ENCODE measurements around the gene WTAP.
"Not testable (repeated sequence)": the region's sequence is repeated elsewhere in the genome, so short reads cannot be mapped to it uniquely, and the experiment has no call there.

The WTAP gene

DNA sequence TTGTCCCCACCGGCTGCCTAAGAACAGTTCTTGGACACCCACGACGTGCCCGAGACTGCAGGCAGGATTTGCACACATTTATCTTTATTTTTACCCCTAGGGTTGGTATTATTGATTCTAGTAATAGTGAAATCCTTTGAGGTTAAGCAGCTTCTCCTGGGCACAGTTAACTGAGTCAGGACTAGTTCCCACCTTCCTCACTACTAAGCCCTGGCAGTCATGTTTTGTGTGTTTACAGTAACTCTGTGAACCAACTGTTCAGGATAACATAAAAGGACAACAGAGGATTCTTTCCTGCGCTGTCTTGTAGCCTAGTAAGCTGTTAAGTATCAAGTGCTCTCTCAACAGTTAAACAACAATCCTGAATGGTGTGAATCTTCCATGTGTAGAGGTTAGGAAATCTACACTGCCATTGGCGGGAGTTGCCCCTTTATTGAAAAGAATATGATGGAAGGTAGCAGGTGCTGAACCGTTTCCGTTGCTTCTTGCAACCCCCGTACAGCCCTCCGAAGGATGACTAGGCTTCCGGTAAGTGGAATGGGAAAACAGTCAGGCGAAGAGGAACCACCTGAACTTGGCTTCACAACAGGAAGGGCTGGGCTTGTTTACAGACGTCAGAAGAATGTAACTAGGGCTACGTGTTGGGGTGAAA, 33.3 kb upstream of the WTAP start:
- peak; percentile 4 for DNase-seq

DNA sequence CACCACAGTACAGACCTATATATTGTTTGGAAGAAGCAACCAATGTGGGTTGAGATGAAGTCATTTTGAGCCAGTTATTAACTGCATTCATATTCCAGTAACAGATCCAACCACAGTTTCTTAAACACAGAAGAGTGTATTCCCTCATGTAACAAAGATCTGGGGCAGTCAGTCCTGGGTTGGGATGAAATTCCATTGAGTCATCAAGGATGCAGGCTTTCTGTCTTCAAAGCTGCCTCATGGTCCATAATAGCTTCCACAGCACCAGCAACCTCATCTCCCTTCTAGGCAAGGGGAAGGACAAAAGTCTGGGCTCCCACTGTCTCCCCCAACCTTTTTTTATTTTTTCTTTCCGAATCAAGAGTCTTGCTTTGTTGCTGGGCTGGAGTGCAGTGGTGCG, 31.3 kb upstream of the WTAP start:
- no peak for DNase-seq

DNA sequence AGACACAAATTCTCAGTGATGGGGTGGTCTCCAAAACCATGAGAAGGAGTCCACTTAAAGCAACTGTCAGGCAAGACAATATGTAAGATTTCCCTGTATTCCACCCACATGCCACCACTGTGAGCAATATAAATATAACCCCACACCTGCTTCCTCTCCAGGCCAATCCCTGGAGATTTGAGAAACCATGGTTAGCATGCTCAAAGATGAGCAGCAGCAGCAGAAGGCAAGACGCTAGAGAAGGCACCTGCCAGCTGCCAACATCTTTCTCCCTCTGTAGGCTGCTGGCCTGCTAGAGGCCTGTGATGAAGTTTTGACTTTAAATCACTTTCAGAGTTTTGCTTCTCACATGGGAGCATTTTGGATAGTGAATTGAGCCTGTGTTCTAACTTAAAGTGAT, 26.3 kb upstream of the WTAP start:
- no peak for DNase-seq

DNA sequence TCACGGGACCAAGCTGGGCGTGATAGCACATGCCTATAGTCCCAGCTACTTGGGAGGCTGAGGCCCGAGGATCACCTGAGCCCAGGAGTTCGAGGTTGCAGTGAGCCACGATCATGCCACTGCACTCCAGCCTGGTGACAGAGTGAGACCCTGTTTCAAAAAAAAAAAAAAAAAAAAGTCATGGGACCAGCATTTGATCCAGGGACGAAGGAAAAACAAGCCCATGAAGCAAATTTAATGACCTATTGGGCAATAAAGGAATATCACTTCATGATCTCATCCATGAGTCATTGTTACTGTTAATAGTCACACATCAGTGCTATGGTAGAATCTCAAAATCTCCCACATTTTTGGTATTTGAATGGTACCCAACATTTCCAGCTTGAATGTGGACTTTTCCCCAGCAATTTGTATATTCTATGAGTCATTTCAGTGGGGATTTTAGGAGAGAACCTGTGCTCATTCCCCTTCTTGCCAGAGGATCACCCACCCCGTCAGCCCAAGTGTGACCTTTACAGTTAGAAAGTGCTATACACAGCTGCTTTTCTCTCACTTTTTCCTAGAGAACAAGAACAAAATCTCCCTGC, 25.8 kb upstream of the WTAP start:
- DNase-seq = no peak

DNA sequence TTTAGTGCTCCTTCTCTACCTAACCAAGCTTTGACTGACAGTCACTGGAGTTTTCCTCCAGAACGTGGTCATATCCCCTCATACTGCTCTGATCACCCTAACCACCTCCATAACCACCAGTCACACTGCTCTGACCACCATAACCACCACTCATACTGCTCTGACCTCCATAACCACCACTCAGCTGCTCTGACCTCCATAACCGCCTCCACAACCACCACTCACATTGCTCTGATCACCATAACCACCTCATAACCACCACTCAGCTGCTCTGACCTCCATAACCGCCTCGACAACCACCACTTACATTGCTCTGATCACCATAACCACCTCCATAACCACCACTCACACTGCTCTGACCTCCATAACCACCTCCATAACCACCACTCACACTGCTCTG, 16.7 kb upstream of the WTAP start:
- not testable (repeated sequence) for DNase-seq

DNA sequence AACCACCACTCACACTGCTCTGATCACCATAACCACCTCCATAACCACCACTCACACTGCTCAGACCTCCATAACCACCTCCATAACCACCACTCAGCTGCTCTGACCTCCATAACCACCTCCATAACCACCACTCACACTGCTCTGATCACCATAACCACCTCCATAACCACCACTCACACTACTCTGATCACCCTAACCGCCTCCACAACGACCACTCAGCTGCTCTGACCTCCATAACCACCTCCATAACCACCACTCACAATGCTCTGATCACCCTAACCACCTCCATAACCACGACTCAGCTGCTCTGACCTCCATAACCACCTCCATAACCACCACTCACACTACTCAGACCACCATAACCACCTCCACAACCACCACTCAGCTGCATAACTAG, 14.9 kb upstream of the WTAP start:
- not testable (repeated sequence) for DNase-seq

DNA sequence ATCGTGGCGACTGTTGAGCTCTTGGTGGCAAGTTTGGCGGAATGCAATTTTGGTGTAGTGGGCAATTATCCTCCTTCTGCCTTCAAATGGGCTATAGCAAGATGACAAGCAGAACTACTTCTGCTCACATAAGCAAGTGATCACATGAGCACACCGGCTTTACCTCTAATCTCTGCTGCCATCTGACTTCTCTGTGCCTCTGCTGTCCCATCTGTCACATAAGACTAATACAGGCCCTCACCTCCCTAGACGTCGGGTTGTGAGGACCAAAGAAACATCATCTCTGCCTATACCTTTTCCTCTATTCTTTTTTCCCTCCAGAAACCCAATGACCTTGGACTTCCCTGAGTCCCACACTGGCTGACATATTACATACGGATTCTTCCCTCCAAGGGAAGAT, 13.3 kb upstream of the WTAP start:
- DNase-seq = no peak

DNA sequence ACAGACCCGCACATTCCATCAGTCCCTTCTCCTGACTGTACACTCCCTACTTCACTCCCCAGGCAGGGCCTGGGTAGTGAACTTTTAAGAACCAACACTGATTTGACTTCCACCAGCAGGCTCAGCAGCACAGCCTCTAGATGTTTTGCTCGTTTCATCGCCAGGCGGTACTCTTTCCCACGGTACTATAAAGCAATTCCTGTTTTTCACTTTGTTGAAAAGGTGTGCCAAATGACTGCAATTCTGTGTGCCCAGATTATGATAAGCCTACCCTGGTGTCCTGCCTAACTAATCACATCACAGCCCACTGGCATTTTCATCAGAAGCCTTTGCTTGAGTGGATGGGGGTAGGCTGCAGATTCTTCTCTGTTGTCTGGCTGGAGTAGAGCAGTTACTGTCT, 12.9 kb upstream of the WTAP start:
- no peak for DNase-seq

DNA sequence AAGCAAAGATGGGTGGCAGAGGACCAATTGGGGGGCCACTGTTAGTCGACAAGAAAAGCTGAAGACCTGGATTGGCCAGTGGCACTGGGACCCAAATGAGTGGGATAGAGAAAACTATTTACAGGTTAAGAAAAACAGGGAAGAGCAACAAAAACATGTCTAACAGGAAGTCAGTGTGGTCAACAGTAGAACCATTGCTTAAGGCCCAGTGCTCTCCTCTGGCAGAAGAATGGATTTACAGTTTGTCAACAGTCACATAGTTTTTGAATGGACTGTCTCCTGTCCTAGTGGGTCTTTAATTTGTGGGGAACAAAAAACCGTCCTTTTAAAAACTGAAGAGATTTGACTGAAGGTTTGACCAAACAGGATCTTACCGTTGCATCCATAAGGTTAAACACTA, 12.1 kb upstream of the WTAP start:
- no peak for DNase-seq

DNA sequence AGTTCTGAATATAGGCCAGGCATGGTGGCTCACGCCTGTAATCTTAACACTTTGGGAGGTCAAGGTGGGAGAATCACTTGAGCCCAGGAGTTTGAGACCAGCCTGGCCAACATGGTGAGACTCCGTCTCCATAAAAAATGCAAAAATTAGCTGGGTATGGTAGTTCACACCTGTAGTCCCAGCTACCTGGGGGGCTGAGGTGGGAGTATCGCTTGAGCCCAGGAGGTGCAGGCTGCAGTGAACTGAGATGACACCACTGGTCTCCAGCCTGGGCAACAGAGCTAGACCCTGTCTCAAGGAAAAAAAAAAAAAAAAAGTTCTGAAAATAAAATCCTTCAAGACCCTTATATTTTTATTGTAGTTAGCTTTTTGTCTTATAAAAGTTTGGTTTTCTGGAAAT, 11.7 kb upstream of the WTAP start:
- DNase-seq = no peak

DNA sequence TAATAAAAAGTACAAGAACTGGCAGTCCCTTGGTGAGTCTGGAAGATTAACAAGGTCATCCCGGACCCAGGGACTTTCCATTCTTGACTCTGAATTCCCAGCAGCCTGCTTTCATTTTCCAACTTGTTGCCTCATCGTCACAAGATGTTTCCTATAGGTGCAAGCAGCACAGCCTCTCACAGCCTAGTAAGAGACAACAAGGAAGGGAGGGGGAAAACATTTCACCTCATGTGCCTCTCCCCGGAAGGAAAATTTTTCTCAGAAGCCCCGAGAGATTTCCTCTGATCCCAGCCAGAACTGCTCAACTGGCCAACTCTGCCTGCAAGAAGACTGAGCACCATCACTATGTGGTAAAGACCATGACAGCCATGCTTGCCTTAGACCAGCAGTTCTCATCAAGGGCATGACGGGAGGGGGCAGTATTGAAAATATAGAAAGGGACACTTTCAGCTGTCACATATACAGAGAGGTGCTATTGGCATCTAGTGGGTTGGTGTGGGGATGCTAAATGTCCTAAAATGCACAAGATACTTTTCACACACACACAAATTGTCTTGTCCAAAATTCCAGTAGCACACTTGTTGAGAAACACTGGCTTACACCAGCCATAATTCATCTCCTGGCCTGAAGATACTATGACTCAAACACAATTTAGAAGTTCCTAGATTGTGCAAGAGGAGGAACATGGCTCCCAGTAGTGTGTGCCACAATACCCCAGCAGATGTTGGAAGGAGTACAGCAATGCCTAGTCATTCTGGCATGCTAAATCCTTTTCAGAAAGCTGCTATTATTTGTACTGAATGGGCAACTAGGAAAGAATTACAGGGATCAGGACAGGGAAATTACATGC, 10.8 kb upstream of the WTAP start:
- DNase-seq = no peak

DNA sequence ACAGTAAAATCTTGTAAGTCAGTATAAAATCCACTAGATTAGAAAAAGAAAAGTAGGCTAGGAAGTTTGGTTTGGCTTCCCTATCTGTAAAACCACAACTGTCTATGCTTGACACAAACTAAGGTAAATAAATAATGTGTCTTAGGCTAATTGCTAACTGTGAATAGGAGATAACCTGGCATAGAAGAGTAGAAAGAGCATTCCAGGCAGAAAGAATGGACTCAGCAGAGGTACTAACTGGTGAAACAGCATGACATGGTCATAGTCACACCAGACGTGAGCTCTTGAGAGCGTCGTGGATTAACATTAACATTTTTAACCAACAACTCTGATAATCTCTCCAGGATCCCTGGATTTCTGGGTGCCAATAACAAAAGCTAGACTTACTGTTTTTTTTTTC, 8.7 kb upstream of the WTAP start:
- DNase-seq = no peak

DNA sequence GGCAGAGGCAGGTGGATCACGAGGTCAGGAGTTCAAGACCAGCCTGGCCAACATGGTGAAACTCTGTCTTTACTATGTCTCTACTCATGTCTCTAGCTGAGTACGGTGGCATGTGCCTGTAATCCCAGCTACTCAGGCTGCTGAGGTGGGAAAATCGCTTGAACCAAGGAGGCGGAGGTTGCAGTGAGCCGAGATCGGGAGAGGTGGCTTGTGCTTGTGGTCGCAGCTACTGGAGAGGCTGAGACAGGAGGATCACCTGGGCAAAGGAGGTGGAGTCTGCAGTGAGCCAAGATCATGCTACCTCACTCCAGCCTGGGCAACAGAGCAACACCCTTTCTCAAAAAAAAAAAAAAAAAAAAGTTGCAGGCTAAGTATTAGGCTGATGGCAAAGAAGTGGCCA, 8.0 kb upstream of the WTAP start:
- DNase-seq = no peak

DNA sequence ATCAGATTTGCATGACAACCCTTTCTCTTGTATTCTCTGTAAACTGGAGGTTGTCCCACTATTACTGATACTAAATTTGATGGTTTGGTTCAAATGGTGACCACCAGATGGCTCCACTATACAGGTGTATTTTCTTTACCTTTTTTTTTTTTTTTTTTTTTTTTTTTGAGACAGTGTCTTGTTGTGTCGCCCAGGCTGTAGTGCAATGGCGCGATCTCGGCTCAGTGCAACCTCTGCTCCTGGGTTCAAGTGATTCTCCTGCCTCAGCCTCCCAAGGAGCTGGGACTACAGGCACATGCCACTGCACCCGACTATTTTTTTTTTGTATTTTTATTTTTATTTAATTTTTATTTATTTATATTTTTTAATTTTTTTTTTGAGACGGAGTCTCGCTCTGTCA, 6.6 kb upstream of the WTAP start:
- peak; percentile 17 for DNase-seq

DNA sequence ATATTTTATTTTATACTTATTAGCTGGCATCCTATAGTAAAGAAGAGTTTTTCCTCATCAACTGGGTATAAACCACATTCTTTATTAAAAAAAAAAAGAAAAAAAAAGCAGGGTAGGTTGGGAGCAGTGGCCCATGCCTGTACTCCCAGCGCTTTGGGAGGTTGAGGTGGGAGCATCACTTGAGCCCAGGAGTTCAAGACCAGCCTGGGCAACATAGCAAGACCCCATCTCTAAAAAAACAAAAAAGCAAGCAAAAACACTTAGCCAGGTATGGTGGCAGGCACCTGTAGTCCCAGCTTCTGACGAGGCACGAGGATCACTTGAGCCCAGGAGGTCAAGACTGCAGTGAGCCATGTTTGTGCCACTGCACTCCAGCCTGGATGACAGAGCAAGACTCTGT, 5.3 kb upstream of the WTAP start:
- DNase-seq = not testable (repeated sequence)

DNA sequence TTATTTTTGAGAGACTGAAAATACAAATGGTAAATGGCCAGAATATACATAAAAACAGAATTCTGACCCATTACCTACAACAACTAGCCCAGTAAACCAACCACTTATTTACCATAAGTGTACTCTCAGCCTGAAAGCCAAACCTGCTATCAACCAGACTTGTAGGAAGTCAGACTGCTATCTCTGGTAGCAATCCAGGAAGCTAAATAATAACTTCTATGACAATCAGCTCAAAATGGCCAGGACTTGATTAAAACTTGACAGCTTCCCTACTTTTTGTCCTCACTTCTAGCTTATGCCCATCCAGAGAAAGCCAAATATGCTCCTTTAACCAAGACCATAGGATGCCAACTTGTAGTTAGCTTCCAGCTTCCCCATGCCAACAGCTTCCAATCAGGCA, 4.7 kb upstream of the WTAP start:
- DNase-seq = no peak

DNA sequence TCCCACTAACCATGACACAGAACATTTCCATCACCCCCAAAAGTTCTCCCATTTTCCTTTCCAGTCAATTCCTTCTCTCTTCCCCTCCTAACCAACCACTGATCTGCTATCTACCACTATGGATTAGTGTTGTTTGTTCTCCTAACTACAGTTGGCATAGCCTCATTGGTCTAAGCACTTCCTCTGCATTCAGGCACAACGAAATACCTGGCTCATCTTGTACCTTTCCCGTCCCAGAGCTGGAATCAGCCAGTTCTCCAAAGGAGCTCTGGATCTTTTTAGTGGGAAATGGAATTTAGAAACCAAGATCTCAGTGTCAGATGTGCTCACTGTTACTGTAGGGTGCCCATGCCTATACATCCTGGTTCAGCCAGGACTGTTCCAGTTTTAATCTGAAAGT, 4.0 kb upstream of the WTAP start:
- DNase-seq = no peak

DNA sequence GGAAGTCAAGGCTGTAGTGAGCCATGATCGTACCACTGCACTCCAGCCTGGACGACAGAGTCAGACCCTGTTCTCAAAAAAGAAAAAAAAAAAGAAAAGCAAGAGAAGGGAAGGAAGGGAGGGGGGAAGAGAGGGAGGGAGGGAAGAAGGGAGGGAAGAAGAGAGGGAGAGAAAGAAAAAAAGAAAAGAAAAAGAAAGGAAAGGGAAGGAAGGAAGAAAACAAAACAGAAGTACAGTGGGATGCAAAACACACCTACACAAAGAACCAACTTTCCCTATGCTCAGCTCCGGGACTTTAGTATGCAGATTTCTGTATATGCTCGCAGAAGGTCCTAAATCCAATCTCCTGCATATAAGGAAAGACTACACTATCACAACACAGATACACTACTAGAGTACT, 2.5 kb upstream of the WTAP start:
- no peak for DNase-seq

DNA sequence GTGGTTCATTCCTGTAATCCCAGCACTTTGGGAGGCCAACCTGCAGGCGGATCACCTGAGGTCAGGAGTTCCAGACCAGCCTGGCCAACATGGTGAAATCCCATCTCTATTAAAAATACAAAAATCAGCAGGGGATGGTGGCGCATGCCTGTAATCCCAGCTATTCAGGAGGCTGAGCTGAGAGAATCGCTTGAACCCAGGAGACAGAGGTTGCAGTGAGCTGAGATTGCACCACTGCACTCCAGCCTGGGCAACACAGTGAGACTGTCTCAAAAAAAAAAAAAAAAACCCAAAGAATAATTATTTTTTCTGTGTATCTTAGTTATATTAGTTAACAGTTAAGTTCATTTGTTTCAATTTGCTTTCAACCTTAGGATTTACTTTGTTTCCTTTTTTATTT, 2.1 kb upstream of the WTAP start:
- not testable (repeated sequence) for DNase-seq

DNA sequence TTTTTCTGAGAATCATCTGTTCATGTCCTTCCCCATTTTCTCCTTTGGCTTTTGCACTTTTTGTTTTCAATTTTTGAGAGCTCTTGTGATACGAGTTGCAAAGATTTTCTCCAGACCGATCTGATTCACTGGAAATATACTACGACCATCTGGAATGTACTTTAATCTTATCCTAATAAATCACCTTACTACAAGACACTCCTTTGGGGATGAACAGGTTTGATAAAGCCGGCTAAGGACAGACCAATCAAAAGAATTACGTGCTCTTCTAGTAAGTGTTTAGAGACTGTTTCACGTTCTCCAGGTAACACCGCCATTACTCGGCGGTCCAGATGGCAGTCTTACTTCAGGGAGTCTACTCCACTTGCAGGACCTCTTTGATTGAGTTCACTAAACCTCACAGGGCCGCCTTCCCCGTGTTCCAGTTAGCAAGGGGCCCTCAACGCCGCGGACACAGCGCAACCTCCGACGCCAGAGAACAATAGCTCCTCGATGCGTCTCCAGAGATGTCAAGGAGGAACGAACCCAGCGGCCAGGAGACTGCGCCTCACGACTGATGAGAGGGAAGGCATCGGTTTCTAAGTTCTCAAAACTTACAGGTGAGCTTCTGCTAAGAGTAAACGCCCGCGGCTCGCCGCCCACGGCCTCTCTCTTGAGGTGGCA, 920 bp upstream of the WTAP start:
- no peak for DNase-seq

DNA sequence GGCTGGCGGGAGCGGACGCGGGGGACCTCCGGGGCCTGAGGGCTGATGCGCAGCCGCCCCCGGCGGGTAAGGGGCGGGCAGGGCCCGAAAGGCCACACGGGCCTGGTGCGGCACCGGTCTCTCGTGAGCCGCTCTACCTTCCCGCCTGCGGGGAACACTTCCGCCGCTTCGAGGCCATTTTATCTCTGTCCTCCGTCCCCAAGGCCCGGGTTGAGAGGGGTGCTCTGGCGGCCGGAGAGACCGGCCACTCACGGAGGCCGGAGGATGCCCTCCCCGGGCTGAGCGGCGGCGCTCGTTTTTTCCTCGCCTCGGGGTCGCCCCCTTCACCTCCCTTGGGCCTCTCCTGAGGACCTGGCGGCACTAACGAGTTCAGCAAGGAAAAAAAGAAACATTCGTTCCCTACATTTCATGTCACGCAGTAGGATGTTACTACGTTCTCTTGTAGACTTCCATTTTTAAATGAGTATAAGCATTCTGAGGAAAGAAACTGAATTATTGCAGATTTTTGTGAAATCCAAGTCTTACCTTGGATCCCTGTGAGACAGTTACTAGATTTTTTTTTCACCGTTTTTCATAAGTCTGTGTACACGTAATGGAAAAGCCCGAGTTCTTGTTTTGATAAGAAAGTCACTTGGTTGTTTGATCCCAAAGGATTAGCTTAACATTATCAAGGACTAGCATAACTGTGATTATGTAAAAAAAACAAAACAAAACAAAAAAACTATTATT, 575 bp downstream of the WTAP start:
- no peak for DNase-seq

DNA sequence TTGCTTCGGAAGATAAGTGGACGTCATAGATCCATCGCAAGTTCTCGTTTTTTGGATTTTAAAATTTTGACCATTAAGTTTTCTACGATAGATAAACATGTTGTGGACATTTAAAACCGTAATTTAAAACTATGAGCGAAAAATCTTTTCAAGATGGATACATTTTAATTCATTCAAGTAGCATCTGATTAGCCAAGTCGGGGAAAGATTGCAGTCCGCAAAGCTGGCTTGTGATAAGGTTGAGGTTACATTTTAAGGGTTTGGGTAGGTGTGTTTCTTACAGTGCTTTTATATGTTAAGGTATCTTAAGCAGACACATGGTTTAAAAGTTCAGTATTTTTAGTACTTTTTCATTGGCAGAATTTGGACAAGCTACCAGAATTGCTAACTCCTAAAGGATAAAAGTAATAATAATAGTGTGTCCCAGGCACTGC, 1.2 kb downstream of the WTAP start:
- DNase-seq = no peak
